ENCODE measurements around the gene PER2. TPM values are rescaled to one million over a fixed set of nuclear protein-coding genes. Genes with fewer than 3 reads are reported as not detected.

The PER2 gene
- total and polyA plus RNA-seq, 9 of the 15 experiments (the other 6 are each of a cell fraction or from before 2014, with no cell fraction given): 1.1 to 10.3 (median 2.9) TPM

- TF ChIP-seq, protein P1, sequence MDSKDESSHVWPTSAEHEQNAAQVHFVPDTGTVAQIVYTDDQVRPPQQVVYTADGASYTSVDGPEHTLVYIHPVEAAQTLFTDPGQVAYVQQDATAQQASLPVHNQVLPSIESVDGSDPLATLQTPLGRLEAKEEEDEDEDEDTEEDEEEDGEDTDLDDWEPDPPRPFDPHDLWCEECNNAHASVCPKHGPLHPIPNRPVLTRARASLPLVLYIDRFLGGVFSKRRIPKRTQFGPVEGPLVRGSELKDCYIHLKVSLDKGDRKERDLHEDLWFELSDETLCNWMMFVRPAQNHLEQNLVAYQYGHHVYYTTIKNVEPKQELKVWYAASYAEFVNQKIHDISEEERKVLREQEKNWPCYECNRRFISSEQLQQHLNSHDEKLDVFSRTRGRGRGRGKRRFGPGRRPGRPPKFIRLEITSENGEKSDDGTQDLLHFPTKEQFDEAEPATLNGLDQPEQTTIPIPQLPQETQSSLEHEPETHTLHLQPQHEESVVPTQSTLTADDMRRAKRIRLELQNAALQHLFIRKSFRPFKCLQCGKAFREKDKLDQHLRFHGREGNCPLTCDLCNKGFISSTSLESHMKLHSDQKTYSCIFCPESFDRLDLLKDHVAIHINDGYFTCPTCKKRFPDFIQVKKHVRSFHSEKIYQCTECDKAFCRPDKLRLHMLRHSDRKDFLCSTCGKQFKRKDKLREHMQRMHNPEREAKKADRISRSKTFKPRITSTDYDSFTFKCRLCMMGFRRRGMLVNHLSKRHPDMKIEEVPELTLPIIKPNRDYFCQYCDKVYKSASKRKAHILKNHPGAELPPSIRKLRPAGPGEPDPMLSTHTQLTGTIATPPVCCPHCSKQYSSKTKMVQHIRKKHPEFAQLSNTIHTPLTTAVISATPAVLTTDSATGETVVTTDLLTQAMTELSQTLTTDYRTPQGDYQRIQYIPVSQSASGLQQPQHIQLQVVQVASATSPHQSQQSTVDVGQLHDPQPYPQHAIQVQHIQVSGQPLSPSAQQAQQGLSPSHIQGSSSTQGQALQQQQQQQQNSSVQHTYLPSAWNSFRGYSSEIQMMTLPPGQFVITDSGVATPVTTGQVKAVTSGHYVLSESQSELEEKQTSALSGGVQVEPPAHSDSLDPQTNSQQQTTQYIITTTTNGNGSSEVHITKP (IDR thresholded peaks at IDR 0.05; ENCODE audit: partially characterized antibody): peak; percentile 53
- no peak for TF ChIP-seq ZNF253 (CRISPR knock-in tag; conservative IDR thresholded peaks at IDR 0.05)
- no peak for TF ChIP-seq ZNF280A (IDR thresholded peaks at IDR 0.05; ENCODE audit: low read depth, partially characterized antibody)
- TF ChIP-seq, protein P2, sequence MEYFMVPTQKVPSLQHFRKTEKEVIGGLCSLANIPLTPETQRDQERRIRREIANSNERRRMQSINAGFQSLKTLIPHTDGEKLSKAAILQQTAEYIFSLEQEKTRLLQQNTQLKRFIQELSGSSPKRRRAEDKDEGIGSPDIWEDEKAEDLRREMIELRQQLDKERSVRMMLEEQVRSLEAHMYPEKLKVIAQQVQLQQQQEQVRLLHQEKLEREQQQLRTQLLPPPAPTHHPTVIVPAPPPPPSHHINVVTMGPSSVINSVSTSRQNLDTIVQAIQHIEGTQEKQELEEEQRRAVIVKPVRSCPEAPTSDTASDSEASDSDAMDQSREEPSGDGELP (CRISPR knock-in tag; IDR thresholded peaks at IDR 0.05; ENCODE audit: borderline replicate concordance): 0 out of 2 replicates have a peak, but pooled peaks have one; percentile 10
- TF ChIP-seq CBX8 (IDR thresholded peaks at IDR 0.05; ENCODE audit: borderline replicate concordance, extremely low read depth, low read depth, low read length, poor library complexity, severe bottlenecking): no peak
- peak; percentile 38; the same call in 1 of the 2 replicates for TF ChIP-seq ETV5 (CRISPR knock-in tag; IDR thresholded peaks at IDR 0.05; ENCODE audit: low read depth)
- no peak for TF ChIP-seq NCOA6 (IDR thresholded peaks at IDR 0.05)
- no peak for TF ChIP-seq ZNF77 (CRISPR knock-in tag; IDR thresholded peaks at IDR 0.05)
- peak; percentile 59; the same call in 1 of the 2 replicates for TF ChIP-seq ZFX (CRISPR knock-in tag; IDR thresholded peaks at IDR 0.05)
- TF ChIP-seq CTCF (IDR thresholded peaks at IDR 0.05 in 2 of 3, conservative IDR thresholded peaks at IDR 0.05 in 1 of 3; ENCODE audit: insufficient read depth in 2 of 3, low read depth in 1 of 3, low read length in 3 of 3): peak in 2 of 3 experiments; percentile 25 to 30; a peak in 2 of 6 replicates
- TF ChIP-seq, protein P3, sequence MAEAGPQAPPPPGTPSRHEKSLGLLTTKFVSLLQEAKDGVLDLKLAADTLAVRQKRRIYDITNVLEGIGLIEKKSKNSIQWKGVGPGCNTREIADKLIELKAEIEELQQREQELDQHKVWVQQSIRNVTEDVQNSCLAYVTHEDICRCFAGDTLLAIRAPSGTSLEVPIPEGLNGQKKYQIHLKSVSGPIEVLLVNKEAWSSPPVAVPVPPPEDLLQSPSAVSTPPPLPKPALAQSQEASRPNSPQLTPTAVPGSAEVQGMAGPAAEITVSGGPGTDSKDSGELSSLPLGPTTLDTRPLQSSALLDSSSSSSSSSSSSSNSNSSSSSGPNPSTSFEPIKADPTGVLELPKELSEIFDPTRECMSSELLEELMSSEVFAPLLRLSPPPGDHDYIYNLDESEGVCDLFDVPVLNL (CRISPR knock-in tag; IDR thresholded peaks at IDR 0.05; ENCODE audit: low read depth): no peak
- no peak for TF ChIP-seq CEBPG (CRISPR knock-in tag; IDR thresholded peaks at IDR 0.05)
- peak in 1 of 2 experiments; percentile 64; a peak in 2 of 4 replicates for TF ChIP-seq CEBPG (tag; conservative IDR thresholded peaks at IDR 0.05 in 1 of 2, IDR thresholded peaks at IDR 0.05 in 1 of 2)
- TF ChIP-seq RBM15 (IDR thresholded peaks at IDR 0.05; ENCODE audit: insufficient read depth, low read length): no peak
- 0 out of 2 replicates have a peak, but pooled peaks have one; percentile 20 for TF ChIP-seq CREM (IDR thresholded peaks at IDR 0.05; ENCODE audit: low read depth)
- TF ChIP-seq SMARCC2 (IDR thresholded peaks at IDR 0.05; ENCODE audit: low read depth): no peak
Observed at GRCh38 chr2:238287737-238288649, at the start of gene PER2 (continued).

Data from K562 (cell line).